GM21381 (cell line): Measurements from ENCODE around the gene ASTN1.

Experiments
- ATAC-seq: cut with Tn5 transposase; IDR thresholded peaks from one replicate; pipeline ENCODE4 v1.9.1; 2021; ENCODE audit warnings: mild to moderate bottlenecking, moderate library complexity; ENCODE audit not compliant: unreplicated experiment

The ASTN1 gene

GRCh38 chr1:177044390-177044789 lies 120.1 kb downstream of the ASTN1 start:
- no peak for ATAC-seq

- no peak for ATAC-seq
These were observed 120.9 kb downstream of the ASTN1 start for GRCh38 chr1:177043597-177043996.

GRCh38 chr1:177035586-177035985 lies 128.9 kb downstream of the ASTN1 start:
- ATAC-seq = no peak

- no peak for ATAC-seq
These were observed 130.9 kb downstream of the ASTN1 start for GRCh38 chr1:177033628-177034027.

GRCh38 chr1:177032434-177032833 lies 132.1 kb downstream of the ASTN1 start:
- ATAC-seq = no peak

DNA sequence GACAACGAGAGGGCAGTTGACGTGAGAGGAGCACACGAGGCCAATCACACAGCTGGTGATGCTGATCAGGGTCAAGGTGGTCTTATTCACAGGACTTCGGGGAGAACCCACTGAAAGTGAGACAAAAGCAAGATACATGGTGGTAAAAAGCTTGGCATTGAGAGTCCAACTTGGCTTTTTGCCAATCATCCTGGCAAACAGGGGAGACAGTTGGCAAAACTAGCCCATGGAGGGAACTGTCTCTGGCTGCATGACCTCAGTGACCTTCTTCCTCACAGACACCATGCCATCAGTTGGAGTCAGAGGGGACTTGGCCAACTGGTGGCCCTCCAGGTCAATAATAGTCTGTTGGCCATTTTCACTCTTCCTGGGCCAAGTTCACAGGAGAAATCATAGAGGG lies 139.9 kb downstream of the ASTN1 start:
- no peak for ATAC-seq

GRCh38 chr1:177023726-177024125 lies 140.8 kb downstream of the ASTN1 start:
- ATAC-seq = no peak

DNA sequence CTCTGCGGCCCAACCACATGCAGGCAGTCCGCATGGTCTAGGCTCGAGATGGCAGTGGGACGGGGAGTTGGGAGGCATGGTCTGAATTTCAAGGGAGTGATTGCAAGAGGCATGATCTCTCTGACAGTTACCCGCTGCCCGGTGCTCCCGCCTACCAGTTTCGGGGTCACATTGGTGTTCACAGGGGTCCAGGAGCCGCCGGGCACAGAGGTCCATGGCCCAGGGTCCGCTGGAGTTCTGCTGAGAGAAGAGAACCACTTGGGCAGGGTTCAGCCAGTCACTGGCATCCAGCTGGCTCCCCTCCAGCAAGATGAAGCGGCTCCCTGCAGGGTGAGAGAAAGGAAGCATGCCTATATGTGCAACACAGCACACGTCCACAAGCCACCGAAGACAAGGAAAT lies 141.3 kb downstream of the ASTN1 start:
- no peak for ATAC-seq

DNA sequence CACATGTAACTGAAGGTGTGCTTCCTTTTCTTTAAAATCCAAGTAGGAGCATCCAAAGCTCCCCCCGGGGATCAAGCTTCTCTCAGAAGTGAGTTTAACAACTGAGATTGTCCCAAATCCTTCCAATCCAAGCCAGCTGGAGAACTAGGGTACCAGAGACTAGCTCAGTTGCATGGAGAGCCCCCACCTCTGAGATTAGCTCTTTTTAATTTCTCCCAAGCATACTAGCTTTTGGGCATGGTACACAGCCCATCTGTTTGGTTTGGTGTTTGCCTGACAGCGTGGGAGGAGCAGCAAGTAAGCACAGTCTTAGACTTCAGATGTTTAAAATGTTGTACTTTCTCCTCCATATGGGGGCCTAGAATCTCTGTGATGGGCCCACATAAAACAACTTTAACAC lies 142.8 kb downstream of the ASTN1 start:
- no peak for ATAC-seq

DNA sequence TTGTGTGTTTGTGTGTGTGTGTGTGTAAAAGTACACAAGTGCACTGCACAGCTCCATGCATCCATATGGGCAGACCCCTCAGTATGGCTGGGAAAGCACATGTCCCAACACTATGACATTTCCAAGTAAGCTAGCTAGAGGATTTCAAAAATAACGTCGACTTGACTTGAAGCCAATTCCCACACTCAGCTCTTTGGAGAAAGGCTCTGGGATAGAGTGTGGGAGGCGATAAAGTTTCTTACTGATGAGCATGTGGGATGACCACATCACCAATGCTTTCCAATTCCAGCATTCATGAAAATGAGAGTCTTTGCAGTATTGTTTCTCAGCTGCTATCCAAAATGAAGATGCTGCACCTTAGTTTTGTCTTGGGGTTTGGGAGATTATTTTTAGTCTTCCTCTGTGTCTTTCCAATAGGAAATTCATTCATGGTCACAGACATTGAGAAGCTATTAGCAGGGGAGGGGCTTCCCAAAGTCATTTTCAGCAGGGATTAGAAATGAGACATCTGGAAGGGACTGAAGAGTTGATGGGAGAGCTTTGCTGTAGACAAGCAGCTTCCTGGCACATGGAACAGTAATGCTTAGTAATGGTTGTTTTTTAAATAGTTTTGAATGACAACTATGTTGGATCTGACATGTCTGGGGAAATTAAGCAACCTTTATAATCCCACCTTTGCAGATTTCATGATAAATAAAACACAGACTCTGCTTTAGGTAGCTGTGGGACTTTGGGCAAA lies 143.5 kb downstream of the ASTN1 start:
- ATAC-seq = no peak

- ATAC-seq = no peak
These were observed 147.1 kb downstream of the ASTN1 start for GRCh38 chr1:177017287-177017852.

DNA sequence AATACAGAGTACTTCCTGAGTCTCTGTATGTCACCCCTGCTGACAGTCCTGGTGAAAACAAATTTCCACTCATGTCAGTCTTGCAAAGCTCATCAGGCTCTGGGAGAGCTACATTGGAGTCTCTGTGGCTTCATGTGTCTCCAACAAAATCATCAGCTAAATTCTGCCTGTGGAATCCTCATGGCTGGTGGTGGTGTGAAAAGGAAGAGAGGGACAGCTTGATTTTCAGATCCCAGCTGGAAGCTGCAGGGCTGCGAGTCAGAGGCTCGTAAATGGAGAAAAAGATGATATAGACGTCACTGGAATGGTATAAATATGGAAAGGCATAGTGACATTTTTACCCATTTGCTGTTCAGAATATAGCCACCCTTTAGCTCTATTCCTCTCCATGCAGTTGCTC lies 150.2 kb downstream of the ASTN1 start:
- ATAC-seq = no peak

- no peak for ATAC-seq
These were observed 152.1 kb downstream of the ASTN1 start for GRCh38 chr1:177012342-177012925.

DNA sequence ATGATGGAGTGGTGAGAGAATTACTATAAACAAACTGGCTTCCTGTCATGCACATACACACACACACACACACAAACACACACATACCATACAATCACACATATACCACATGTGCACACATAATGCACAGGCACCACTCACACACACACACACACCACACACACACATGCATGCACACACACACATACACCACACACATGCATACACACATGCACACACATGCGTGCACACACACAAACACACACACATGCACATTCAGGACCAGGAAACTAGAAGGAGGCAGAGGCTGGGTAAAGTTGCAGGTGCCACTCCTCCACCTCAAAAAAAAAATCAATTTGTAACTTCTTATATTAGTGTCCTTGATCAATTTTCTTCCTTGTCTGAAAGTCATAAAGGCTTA lies 153.0 kb downstream of the ASTN1 start:
- no peak for ATAC-seq

GRCh38 chr1:177010211-177010825 lies 154.2 kb downstream of the ASTN1 start:
- no peak for ATAC-seq

DNA sequence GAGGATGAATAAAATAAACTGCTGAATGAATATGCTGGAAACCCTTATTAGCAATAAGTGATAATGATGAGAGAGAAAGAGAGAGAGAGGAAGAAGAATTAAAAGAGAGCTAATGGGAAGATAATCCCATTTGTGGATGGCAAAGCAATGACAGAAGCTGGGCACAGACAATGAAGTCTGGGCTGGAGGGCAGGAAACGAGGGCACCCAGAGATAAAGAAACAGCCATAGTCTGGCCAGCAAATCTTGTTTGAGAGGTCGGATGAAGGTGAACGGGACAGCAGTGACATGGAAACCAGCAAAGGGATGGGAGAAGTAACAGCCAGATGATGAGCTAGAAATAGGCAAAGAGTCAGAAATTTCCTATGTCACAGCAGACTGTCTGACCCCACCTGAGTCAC lies 155.9 kb downstream of the ASTN1 start:
- ATAC-seq = no peak

DNA sequence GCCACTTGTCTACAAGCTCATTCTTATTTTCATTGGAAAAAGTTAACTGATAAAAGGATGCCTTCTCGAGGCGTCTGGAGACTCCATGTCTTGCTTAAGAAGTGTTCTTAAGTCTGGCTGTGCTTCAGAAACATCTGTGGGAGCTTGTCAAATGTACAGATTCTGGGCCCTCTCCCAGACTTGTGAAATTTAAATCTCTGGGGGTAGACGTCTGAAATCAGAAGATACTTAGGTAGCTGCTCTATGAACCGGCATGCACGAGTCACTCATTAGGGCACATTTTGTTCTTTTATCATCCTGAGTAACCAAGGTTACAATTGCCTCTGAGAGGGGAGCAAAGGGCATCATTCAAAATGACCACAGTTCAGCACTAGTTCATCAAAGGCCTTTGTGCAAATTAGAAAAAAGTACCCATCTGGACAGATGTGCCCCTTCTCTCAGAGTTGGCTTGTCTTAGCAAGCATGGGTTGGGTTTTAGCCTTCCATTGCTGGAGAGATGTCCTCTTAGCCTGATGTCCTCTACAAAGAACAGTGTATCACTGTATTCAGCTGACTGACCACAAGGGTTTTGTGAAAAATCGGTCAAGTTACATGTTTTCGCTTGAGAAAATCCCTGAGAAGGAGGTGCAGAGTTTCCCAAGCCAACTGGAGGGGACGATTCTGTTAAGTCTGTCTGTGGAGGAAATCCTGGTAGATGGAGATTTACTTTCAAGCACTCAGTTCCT lies 156.9 kb downstream of the ASTN1 start:
- ATAC-seq = no peak

DNA sequence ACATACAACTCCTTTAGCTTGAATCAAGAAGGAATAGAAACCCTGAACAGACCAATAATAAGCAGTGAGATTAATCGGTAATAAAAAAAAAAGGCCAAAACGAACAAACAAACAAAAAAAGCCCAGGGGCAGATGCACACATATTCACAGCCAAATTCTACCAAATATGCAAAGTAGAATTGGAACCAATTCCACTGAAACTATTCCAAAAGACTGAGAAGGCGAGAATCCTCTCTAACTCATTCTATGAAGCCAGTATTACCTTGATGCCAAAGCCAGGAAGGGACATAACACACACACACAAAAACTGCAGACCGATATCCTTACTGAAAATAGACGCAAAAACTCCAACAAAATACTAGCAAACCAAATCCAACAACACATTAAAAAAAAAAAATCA lies 161.6 kb downstream of the ASTN1 start:
- ATAC-seq = no peak

- no peak for ATAC-seq
These were observed 163.0 kb downstream of the ASTN1 start for GRCh38 chr1:177001556-177001955.

- no peak for ATAC-seq
These were observed 166.2 kb downstream of the ASTN1 start for GRCh38 chr1:176998183-176998795.
